GM19193 (cell line): ENCODE results near the gene KLC3.
A peak's percentile ranks its signal among the peaks of the same experiment; 100 is the strongest.

Source experiments
- POLR2A ChIP-seq: IDR thresholded peaks from 4 replicates; pipeline ENCODE4 v1.6.1; 2011; ENCODE audit not compliant: insufficient read depth, insufficient read length; ENCODE audit errors: extremely low read depth

KLC3 gene

GRCh38 chr19:45352914-45353796, 12.6 kb downstream of the KLC3 start:
- no peak for TF ChIP-seq POLR2A

DNA sequence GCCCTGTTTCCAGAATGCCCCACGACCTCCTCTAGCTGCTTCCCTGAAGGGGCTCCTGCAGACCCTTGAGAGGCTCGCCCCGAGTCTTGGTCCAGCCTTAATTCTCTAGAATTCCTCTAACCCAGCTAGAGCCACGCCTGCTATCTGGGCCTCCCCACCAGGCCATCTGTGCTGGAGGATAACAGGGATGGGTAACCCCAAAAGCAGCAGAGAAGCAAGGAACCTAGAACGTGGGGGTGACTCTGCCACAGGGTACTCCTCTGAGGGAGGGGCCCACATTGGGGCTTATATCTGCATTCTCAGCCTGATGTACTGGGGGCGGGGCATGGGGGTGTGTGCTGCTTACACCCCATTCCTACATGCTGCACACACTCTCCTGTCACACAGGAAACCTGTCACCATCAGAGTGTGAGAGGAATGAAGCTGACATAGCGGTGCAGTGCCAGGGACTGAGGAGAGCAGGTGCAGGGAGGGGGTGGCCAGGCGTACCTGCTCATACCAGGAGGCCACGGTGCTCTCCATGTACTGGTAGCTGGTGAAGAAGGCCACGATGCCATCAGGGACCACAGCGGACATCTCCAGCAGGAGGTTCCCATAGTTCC, 13.8 kb downstream of the KLC3 start:
- no peak for TF ChIP-seq POLR2A

GRCh38 chr19:45355402-45355801, 14.9 kb downstream of the KLC3 start:
- TF ChIP-seq POLR2A, result no peak

DNA sequence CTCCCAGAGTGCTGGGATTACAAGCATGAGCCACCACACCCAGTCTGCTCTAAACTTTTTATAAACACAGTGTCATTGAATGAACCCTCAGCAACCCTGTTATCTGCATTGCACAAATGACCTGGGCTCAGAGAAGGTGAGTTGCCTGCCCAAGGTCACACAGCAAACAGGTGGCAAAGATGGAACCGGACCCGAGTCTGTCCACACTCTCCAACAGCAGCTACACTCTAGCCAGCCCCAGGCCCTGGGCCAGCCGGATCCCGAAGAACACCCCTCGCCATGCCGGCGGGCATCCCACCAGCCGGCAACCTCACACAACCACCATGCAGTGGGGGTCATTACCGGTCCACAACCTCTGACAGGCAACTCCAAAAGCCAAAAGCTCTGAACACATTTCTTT, 15.4 kb downstream of the KLC3 start:
- TF ChIP-seq POLR2A, result no peak

DNA sequence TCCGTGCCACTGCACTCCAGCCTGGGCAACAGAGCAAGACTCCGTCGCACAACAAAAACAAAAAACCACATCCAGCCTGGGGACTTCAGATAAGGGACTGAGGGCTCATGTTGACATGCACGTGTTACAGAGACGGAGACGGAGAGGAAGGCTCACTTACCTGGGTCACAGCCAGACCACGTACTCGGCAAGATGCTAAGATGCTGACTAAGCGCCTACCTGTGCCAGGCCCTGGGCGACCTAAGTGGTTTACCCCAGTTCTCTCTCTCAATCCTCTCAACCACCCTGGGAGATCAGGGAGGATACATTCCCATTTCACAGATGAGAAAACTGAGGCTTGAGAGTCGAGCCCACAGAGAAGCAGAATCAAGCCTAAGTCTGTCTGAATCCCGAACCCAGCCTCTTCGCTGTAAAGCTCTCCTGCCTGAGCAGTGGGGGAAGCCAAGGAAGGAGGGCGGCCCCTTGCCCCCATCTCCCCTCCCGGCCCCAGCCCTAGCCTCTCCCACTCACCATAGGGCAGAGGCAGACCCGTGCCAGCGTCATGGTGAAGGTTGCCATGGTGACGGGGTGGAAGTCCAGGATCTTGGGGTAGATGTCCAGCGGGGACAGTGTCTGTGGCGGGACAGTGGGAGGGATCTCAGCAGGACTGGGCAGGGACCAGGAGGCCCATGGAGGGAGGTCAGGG, 16.4 kb downstream of the KLC3 start:
- TF ChIP-seq POLR2A, result no peak

DNA sequence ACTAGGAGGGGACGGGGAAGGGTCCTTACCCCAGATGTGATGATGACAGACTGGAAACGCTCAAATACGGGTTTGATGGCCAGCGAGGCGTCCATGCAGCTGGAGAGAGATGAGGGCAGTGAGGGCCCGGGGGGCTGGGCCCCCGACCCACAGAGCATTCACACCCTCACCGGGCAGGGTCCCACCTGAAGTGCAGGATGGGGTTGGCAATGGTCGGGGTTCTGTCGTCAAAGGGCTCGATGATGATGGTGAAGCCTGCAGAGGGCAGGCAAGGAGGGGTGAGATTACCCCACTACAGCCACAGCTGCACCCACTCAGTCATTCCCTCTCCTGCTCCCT, 16.9 kb downstream of the KLC3 start:
- TF ChIP-seq POLR2A, result no peak

- TF ChIP-seq POLR2A, result no peak
Measured at GRCh38 chr19:45358213-45358792, 17.8 kb downstream of the KLC3 start.

- TF ChIP-seq POLR2A, result no peak
Measured at GRCh38 chr19:45361608-45362007, 21.1 kb downstream of the KLC3 start.

DNA sequence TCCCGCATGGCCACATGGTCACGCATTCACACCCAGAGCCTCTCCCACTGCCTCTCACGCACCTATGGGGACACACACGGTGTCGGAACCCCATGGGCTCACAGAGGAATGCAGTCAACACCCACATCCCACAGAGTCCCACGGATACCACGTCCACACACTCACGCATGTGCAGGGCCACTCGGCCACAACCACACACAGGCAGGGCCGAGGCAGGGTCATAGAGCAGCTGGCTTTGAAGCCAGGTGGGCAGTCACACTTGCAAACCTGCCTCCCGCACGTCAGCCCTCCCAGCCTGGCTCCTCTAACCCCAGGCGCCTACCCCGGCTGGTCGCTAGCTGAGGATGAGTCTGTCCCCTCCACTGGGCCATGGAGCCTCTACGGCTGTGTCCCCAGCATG, 21.7 kb downstream of the KLC3 start:
- TF ChIP-seq POLR2A, result no peak

GRCh38 chr19:45363861-45364459, 23.4 kb downstream of the KLC3 start:
- no peak for TF ChIP-seq POLR2A

GRCh38 chr19:45364696-45365095, 24.1 kb downstream of the KLC3 start:
- TF ChIP-seq POLR2A, result no peak

DNA sequence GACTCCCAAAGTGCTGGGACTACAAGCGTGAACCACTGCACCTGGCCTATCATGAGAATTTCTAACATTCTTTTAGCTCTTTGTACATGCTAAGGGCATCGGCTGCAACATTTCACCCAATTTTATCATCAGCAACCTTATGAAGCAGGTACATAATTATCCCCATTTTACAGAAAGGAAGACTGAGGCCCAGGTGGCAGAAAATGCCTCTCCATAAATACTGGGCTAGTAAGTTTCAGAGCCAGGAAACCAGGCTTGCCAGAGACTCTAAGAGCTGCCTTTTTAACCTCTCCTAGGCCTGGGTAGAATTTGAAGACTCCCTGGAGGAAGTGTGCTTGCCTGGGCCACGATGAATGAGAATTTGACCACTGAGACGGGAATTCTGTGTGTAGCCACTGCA, 27.6 kb downstream of the KLC3 start:
- TF ChIP-seq POLR2A, result no peak

- TF ChIP-seq POLR2A, result no peak
Measured at GRCh38 chr19:45368737-45369340, 28.3 kb downstream of the KLC3 start.

DNA sequence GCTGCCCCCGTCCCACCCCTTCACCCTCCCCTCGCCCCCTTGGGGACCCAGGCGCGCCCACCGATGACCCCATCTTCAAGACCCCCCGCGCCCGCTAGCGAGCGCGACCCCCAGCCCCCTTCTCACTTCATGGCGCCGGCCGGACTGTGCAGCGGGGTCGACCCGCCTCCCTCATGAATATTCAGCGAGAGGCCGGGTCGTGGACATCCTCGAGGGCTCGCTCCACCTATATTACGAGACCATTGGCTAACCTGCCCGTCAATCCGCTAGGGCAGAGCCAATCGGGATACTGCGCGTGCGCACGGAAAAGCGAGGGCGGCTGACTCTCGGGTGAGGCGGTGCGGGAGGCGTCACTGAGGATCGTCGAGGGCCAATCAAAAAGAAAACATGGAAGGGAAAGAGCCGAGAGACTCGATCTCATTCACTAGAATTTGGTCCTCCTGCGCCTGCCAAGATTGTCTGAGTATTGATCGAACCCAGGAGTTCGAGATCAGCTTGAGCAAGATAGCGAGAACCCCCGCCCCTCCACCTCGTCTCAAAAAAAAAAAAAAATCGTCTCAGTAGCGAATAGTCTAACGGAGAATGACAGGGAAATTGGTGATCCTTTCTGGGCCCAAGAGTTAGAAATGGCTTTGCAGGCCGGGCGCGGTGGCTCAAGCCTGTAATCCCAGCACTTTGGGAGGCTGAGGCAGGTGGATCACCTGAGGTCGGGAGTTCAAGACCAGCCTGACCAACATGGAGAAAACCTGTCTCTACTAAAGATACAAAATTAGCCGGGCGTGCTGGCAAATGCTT, 30.1 kb downstream of the KLC3 start, which contains the start of gene ERCC2:
ERCC2 (minus strand) TSS at position 164 of the 795 bp plus-strand sequence; CDS start at position 131, 33 bp downstream.
- TF ChIP-seq POLR2A, result peak; percentile 50
